ES-I3 (cell line): ENCODE measurements around the gene RAB35.
"Not testable (repeated sequence)": the region's sequence is repeated elsewhere in the genome, so short reads cannot be mapped to it uniquely, and the experiment has no call there.

Experiments
- H3K36me3 ChIP-seq: 2 replicates; pipeline ENCODE4 v1.6.1; 2013; ENCODE audit warnings: mild to moderate bottlenecking, low read length, control low read depth, moderate library complexity; ENCODE audit not compliant: insufficient read depth
- H3K4me1 ChIP-seq: 2 replicates; pipeline ENCODE4 v1.6.1; 2013; ENCODE audit warnings: mild to moderate bottlenecking, control low read depth, low read length; ENCODE audit not compliant: insufficient read depth
- H3K9ac ChIP-seq: 2 replicates; pipeline ENCODE4 v1.6.1; 2013; ENCODE audit warnings: low read depth, mild to moderate bottlenecking, low read length, moderate library complexity
- H3K9me3 ChIP-seq: 2 replicates; pipeline ENCODE4 v1.6.1; 2013; ENCODE audit warnings: mild to moderate bottlenecking, low read length, moderate library complexity; ENCODE audit not compliant: control insufficient read depth, insufficient read depth

RAB35 gene

DNA sequence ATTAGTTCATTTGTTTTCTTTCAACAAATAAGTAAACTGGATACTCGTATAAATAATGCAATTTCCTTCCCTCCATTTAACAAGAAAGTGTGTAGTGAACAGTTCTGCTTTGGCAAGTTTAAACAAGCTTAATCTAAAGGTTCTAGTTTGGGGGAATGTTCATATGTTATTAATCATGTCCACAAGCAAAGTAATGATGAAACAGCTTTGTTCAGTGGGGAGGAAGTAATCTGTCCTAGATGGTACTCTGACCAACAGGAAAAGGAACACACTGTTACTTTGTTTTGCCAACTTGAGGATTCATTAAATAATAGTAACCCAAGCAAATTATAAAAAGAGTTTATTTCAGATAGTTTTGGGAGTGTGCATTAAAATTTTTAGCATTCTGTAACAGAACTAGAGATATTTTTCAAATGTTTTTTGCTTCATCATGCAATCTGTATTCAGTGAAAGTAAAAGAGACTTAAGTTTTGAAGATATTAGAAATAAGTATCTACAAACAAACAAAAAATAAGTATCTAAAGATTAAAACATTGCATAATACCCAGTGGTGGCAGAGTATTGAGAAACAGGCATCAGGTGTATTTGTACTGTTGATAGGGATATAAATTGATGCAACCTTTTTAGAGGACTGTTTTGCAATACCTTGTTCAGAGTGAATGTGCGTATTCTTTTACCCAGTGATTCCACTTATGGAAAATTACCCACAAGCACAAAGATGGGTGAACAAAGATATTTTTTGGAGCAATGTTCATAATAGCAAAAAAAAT, 61.1 kb downstream of the RAB35 start:
- Histone ChIP-seq H3K36me3 (no peaks in the 10 kb centered on the region), H3K9me3 (no peaks in the 10 kb centered on the region), H3K4me1 (no peaks in the 10 kb centered on the region), H3K9ac (no peak overlapping the region)

DNA sequence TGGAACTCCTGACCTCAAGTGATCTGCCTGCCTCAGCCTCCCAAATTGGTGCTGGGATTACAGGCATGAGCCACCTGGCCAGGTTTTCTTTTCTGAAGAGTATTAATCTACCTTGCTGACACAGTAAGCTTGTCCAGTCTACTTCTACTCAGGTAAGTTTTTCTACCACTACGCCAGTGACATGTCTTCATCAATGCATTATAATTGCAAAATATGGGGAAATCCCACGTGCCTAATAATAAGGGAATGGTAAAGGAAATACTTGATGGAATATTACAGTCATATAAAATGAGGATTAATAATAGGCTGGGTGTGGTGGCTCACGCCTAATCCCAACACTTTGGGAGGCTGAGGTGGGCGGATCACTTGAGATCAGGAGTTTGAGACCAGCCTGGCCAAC, 62.3 kb downstream of the RAB35 start:
- no peaks in the 10 kb centered on the region for H3K9me3 ChIP-seq
- no peak overlapping the region for H3K9ac ChIP-seq
- H3K36me3 ChIP-seq = no peaks in the 10 kb centered on the region
- H3K4me1 ChIP-seq = no peaks in the 10 kb centered on the region

DNA sequence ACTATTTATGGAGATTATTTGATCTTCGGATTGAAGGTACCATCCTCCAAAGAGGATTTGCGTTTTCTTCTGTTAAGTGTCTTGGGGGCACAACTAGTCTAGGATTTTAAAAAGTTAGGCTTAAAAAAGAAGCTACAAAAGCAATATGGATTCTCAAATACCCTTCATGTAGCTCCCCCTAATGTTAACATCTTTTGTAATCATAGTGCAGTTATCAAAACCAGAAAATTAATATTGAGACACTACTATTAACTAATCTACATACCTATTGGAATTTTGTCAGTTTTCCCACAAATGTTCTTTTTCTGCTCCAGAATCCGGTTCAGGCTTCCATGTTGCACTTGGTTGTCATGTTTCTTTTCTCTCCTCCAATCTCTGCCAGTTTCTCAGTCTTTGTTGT, 65.0 kb downstream of the RAB35 start:
- H3K4me1 ChIP-seq = no peaks in the 10 kb centered on the region
- no peak overlapping the region for H3K9ac ChIP-seq
- no peaks in the 10 kb centered on the region for H3K36me3 ChIP-seq

DNA sequence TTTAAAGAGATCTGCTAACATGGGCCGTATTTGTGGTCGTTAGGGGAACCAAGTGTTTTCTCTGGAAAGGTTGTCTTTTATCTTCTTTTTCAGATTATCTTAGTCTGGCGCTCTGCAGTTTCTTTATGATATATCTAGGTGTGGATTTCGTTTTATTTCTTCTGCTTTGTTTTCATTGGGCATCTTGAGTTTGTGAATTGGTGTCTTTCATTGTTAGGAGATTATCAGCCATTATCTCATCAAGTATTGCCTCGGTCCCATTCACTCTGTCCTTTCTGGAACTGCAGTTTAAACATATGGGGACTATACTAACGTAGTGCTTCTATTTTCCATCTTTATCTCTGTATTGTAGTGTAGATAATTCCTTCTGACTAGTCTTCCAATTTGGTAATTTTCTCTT, 67.1 kb downstream of the RAB35 start:
- H3K9ac ChIP-seq = no peak overlapping the region
- no peaks in the 10 kb centered on the region for H3K9me3 ChIP-seq

More for the DNA sequence above, 65.0 kb downstream of the RAB35 start:
- H3K9me3 ChIP-seq = no peaks in the 10 kb centered on the region

DNA sequence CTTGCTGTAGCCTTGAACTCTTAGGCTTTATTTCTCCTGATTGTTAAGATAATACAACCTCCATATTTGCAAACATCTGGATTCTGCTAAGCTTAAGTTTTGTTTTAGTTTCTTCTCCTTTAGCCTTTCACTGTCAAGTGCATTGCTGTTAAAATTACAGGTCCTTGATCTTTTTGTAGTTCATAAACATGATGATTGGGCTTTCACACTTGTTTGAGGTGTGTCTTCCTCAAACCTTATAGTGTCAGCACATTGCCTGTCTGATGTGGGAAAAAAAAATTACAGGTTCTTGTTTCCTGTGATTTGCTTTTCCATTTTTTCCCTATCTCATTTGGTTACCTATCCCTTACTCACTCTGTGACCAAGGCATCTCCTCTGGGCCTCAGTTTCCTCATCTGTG, 68.3 kb downstream of the RAB35 start:
- Histone ChIP-seq H3K4me1 (no peaks in the 10 kb centered on the region), H3K36me3 (no peaks in the 10 kb centered on the region), H3K9ac (no peak overlapping the region), H3K9me3 (no peaks in the 10 kb centered on the region)

More for the DNA sequence above, 67.1 kb downstream of the RAB35 start:
- no peaks in the 10 kb centered on the region for H3K4me1 ChIP-seq
- H3K36me3 ChIP-seq = no peaks in the 10 kb centered on the region

DNA sequence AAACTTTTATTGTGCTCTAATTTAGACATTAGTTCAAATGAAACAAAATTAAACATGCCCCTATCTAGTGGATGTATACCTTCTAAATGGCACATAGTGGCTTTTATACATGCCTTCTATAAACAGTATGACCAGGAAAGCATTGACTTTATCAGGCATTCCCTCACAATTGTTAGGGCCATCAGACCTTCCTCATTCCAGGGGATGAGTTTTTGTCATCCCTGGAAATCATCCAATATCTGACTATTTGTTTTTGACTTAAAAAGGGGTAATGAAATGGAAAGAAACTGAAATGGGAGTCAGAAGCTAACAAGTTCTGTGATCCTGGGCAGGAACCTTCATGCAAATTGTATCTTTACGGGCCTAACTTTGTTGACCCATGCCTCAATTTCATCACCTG, 69.5 kb downstream of the RAB35 start:
- Histone ChIP-seq H3K36me3 (no peaks in the 10 kb centered on the region), H3K4me1 (no peaks in the 10 kb centered on the region), H3K9me3 (no peaks in the 10 kb centered on the region), H3K9ac (no peak overlapping the region)

DNA sequence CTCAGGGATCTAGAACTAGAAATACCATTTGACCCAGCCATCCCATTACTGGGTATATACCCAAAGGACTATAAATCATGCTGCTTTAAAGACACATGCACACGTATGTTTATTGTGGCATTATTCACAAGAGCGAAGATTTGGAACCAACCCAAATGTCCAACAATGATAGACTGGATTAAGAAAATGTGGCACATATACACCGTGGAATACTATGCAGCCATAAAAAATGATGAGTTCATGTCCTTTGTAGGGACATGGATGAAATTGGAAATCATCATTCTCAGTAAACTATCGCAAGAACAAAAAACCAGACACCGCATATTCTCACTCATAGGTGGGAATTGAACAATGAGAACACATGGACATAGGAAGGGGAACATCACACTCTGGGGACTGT, 71.2 kb downstream of the RAB35 start:
- H3K4me1 ChIP-seq, H3K9me3 ChIP-seq, H3K9ac ChIP-seq, H3K36me3 ChIP-seq: not testable (repeated sequence)
